ENCODE results near the gene ZC3HAV1.

- TF ChIP-seq, protein P1, sequence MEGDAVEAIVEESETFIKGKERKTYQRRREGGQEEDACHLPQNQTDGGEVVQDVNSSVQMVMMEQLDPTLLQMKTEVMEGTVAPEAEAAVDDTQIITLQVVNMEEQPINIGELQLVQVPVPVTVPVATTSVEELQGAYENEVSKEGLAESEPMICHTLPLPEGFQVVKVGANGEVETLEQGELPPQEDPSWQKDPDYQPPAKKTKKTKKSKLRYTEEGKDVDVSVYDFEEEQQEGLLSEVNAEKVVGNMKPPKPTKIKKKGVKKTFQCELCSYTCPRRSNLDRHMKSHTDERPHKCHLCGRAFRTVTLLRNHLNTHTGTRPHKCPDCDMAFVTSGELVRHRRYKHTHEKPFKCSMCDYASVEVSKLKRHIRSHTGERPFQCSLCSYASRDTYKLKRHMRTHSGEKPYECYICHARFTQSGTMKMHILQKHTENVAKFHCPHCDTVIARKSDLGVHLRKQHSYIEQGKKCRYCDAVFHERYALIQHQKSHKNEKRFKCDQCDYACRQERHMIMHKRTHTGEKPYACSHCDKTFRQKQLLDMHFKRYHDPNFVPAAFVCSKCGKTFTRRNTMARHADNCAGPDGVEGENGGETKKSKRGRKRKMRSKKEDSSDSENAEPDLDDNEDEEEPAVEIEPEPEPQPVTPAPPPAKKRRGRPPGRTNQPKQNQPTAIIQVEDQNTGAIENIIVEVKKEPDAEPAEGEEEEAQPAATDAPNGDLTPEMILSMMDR (conservative IDR thresholded peaks at IDR 0.05 in 1 of 2, IDR thresholded peaks at IDR 0.05 in 1 of 2; ENCODE audit: extremely low read depth in 1 of 2, insufficient read depth in 1 of 2, low read depth in 1 of 2, low read length in 2 of 2), result no peak
- no peak for TF ChIP-seq EZH2 (IDR thresholded peaks at IDR 0.05; ENCODE audit: borderline replicate concordance, low read length)
Measured at GRCh38 chr7:139060695-139061237, 48.8 kb downstream of the ZC3HAV1 start.

Measured in mammary epithelial cell (primary cell).